Activated CD4-positive, alpha-beta T cell treated with anti-CD3 and anti-CD28 coated beads, Interleukin-10, Interleukin-2, amounts not matched to agents 100 ng/mL and 50 ng/mL, durations not matched to agents 16 hours and 8 hours (primary cell): ENCODE measurements around the gene POU2F3.
"Not testable (repeated sequence)": the region's sequence is repeated elsewhere in the genome, so short reads cannot be mapped to it uniquely, and the experiment has no call there.

Experiments used
- DNase-seq: peaks from one replicate; pipeline ENCODE4 v3.0.0-alpha.2; 2020

The POU2F3 gene

GRCh38 chr11:120254788-120255518 lies 15.0 kb downstream of the POU2F3 start:
- no peak for DNase-seq

DNA sequence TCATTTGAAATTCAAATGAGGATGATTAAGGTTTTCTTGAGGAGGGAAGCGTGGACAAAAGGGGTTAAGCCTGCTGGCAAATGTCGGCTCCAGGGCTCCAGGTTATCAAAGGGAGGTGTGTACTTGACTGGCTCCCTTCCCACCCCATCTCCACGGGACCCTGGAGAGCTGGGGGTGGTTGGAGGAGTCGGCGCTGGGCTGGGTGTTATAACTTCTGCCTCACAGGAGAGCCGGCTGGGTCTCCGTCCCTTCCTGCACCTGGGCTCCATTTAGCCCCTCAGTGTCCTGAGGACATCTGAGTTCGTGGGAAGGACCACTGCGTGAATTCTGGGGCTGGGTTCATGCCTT lies 15.6 kb downstream of the POU2F3 start:
- DNase-seq, result no peak

- DNase-seq, result no peak
Observed at GRCh38 chr11:120256178-120256577, 16.2 kb downstream of the POU2F3 start.

- DNase-seq, result no peak
Observed at GRCh38 chr11:120256779-120257178, 16.8 kb downstream of the POU2F3 start.

DNA sequence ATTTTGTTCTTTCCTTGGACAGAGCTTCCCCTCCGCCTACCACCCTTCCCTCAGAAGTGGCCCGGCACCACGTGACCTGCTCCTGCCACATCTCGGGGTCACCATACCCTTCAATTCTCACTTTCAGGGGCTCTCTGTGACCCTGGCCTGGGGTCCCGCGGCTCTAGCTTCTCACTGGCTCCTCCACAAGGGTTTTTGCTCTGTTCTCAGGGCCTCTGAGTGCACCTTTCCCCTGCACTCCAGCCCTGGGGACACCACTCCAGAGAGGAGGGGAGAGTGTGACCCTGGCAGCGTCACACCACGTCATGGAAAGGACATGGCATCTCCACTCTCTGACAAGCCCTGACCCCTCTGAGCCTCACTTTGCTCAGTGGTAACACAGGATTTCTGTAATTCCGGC lies 17.4 kb downstream of the POU2F3 start:
- no peak for DNase-seq

GRCh38 chr11:120258661-120259060 lies 18.7 kb downstream of the POU2F3 start:
- no peak for DNase-seq

DNA sequence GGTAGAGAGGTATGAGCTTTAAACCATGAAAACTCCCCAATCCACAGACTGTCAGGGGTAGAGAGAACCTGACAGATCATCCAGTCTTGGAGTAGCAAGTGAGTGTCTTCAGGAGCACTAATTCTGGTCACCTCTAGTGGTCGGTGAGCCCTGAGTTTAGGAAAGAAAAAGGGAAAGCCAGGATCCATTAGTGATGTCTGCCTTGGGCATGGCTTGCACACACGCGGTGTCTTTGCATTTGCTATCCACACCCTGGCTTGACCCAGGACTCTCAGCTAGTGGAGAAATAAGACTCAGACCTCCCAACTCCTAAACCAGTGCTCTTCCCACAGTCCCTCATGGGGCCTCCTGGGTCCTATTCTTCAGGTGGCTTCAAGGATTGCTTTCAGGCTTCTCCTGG lies 19.3 kb downstream of the POU2F3 start:
- no peak for DNase-seq

GRCh38 chr11:120259988-120260565 lies 20.1 kb downstream of the POU2F3 start:
- DNase-seq, result no peak

- DNase-seq, result no peak
Observed at GRCh38 chr11:120260616-120261015, 20.7 kb downstream of the POU2F3 start.

- DNase-seq, result no peak
Observed at GRCh38 chr11:120261321-120261720, 21.4 kb downstream of the POU2F3 start.

DNA sequence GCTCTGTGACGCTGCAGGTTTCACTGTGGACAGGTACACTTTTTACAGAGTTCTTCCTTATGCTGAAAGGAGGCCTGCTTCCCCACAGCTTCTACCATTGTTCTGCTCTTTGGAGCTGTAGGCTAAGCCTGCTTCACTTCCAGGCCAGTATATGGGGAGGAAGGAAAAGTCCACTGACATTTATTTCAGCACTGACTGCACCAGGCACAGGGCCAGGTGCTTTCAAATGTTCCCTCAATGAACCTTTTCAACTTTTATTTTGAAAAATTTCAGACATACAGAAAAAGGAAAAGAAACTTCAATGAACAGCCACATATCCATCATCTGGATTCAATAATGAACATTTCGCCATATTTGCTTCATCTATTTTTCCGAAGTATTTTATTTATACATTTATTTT lies 22.0 kb downstream of the POU2F3 start:
- DNase-seq, result no peak

DNA sequence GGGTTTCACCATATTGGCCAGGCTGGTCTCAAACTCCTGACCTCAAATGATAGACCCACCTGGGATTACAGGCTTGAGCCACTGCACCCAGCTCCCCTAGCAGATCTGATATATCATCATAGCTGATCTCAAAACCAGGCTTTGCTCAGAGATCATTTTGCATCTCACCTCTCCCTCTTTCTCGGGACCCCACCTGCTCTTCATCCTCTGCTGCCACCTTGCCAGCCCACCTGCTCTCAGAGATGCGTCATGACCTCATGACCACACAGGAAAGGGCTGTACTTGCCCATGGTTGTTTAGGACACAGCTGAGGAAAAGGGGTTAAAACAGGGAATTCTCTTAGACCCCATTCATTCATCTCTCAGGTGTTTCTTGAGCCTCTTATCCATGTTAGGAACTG lies 27.4 kb downstream of the POU2F3 start:
- DNase-seq, result no peak

GRCh38 chr11:120268686-120269085 lies 28.7 kb downstream of the POU2F3 start:
- no peak for DNase-seq

- DNase-seq, result no peak
Observed at GRCh38 chr11:120270386-120270785, 30.4 kb downstream of the POU2F3 start.

DNA sequence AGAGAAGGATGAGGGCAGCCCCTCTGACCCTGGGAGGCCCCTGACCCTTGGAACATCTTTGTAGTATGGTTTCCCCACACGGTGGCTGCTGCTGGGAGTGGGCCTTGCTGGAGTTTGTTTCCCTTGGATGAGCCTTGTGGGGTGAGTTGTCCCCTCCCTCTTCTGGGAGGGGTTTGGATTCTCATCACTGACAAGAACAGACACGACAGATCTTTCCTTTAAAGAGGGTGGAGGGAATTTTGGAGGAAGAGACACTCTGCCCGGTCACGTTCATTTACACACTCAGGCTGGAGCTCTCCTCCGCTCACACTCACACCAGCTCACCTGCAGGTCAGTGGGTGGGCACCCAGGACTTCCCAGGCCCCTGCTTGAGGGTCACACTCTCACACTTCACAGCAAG lies 31.7 kb downstream of the POU2F3 start:
- DNase-seq, result no peak

DNA sequence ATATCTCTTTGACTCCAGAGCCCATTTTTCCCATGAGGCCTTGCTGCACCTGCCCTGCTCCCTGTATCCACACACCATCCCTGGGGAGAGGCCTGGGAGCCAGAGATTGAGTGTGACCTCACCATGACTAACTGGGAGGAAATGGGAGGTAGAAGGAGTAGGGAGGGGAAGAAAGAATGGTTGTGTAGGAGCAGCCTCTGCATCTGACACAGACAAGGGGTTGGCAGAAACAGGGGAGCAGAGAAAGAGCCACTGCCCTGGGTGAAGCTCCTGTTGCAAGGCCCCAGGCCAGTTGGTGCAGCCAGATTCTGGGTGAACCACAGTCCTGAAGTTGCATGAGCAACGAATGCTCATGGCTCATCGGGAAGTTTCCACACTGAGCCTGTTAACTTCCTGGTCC lies 32.4 kb downstream of the POU2F3 start:
- DNase-seq, result no peak

GRCh38 chr11:120273432-120273831 lies 33.5 kb downstream of the POU2F3 start:
- no peak for DNase-seq

DNA sequence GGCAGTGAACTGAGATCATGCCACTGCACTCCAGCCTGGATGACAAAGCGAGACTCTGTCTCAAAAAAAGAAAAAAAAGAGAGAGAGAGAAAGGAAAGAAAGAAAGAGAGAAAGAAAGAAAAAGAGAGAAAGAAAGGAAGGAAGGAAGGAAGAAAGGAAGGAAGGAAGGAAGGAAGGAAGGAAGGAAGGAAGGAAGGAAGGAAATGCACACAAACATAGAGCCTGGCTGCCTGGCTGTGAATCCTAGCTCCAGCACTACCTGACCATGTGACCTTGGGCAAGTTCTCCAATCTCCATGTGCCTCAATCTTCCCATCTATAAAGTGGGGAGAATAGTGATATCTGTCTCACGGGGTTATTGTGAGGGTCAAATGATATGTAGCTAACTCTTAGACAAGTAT lies 34.0 kb downstream of the POU2F3 start:
- not testable (repeated sequence) for DNase-seq

- DNase-seq, result no peak
Observed at GRCh38 chr11:120279502-120279901, 39.6 kb downstream of the POU2F3 start.

- no peak for DNase-seq
Observed at GRCh38 chr11:120280600-120281051, 40.7 kb downstream of the POU2F3 start.

GRCh38 chr11:120281143-120281795 lies 41.3 kb downstream of the POU2F3 start:
- DNase-seq, result no peak

DNA sequence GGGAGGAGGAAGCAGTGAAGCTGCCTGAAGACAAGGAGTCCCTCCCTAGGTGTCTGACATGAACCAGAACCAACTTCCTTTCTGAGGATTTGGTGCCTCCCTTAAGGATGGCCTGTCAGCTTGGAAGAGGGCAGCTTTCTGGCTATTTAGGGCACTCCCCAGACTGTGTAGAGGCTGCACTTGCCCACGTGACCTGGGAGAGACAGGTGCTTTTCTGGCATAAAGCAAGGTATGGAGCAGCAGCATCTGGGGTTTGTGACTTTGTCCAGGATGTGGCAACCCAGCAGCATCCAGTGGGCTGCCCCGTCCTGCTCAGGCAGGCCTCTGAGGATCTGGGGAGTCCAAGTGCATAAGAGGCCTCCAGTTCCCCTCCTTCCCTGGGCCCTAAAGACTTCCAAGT lies 43.2 kb downstream of the POU2F3 start:
- DNase-seq, result no peak

DNA sequence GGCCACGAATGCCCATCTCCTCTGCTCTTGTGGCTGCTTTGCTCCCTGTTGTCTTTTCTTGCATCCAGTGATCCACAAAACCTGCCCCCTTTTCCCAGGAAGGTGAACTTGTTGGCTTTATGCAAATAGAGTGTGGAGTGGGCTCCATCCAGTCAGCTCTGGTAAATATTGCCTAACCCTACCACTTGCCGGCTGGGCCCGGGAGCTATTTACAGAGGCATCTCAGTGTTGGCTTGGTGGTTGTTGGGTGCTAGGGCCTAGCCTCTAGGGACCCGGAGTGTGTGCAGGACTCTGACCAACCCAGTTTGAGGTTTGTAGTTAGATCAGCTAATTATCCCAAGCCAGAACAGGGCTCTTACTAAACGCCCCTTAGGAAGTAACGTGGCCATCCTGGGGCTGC lies 44.3 kb downstream of the POU2F3 start:
- no peak for DNase-seq

- DNase-seq, result no peak
Observed at GRCh38 chr11:120285256-120285655, 45.3 kb downstream of the POU2F3 start.

DNA sequence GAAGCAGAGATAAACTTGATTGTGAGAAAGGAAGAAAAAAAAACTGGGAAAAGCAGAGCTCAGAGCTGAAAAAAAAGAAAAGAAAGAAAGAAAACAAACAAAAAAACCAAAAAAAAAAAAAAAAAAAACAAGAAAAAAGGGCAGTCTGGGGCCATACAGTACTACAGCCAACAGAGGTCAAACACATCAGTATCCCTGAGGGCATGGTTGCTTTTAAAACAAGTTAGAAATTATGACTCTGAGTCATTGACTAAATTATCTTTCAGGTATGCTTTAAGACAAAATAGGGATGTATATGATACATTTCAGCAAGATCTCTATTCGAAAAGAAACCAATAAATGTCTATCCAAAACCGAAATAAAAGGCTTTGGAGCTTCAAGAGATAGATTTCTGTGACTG lies 48.1 kb downstream of the POU2F3 start:
- no peak for DNase-seq
